GM18868 (cell line): ENCODE results near the gene DNAJB6.

Source experiments
- ATAC-seq: cut with Tn5 transposase; IDR thresholded peaks from one replicate; pipeline ENCODE4 v1.9.1; 2021; ENCODE audit warnings: mild to moderate bottlenecking, moderate library complexity; ENCODE audit not compliant: unreplicated experiment

DNAJB6 gene

GRCh38 chr7:157462840-157463239, 126.0 kb downstream of the DNAJB6 start:
- no peak for ATAC-seq

GRCh38 chr7:157463245-157463644, 126.4 kb downstream of the DNAJB6 start:
- ATAC-seq = no peak

DNA sequence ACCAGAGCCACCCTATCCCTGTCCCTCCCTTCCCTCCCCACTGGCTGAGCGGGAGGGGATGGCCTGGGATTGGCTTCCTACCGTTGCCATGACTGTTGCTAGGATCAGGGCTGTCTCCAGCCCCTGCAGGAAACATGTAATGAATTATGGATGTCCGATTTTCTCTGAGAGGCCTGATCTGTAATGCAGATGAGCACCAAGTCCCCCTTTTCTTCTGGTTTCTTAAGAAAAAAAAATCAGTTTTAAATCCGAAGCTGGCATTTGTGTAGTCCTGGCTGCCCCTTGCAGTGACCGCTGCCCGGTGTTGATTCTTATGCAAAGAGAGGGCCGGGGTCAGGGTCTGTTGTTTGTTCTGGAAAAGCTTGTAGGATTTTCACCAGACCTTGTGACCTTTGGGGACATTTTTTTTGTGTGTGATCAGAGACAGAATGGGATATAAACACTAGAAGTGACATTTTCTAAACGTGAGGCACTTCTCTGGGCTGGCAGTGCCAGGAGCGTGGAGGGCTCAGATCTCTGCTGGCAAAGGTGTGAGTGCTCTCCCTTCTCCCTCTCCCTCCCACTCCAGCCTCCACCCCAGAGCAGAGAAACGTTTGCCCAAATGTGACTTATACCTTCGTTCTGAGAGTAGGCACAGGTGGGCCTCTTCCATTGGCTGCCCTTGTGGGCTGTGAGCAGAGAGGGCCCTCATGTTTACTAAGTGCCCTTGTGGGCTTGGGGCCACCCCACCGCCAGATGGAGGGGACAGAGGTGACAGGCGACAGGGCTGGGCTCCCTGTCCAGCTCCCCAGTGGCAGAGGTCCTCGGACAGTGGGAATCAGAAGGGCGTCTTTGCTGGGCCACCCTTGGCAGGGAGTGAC, 127.5 kb downstream of the DNAJB6 start:
- no peak for ATAC-seq

DNA sequence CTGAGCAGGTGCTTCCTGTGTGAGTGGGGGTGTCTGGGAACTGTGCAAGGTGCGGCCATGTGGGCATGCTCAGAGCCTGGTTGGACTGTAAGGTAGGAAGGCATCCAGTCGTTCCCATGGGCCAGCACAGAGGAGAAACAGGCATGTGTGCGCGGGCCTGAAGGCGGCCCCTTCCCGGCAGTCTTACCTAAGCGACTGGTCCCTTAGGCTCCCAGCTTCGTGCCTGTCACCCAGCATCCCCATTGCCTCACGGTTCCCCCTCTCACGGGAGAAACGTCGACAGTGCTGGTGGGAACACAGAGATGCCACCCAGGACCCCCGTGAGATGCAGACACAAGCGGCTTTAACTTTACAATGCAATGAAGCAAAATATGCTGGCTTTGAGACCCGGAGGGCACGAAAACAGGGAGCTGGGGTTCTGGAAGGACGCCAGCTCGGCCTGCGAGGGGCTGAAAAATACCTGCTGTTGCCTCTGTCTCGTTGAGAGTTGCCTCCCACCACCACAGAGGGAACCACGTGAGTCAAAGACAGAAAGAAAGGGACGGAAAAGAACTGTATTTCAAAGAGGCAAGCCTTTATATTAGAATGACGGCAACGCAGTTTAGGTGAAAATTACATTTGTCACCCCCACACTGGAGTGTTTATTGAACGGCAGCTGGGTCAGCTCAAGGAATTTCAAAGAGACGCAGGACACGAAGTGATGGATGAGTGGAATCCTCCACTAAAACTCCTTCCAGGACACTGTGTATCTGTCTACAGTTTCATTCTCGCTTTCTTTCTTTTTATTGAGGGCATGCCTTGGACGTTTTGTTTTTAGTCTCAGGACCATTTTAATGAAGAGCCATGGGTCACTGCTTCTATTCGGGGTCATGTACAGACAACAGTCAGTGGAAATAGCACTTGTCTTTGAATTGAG, 128.4 kb downstream of the DNAJB6 start:
- ATAC-seq = no peak

DNA sequence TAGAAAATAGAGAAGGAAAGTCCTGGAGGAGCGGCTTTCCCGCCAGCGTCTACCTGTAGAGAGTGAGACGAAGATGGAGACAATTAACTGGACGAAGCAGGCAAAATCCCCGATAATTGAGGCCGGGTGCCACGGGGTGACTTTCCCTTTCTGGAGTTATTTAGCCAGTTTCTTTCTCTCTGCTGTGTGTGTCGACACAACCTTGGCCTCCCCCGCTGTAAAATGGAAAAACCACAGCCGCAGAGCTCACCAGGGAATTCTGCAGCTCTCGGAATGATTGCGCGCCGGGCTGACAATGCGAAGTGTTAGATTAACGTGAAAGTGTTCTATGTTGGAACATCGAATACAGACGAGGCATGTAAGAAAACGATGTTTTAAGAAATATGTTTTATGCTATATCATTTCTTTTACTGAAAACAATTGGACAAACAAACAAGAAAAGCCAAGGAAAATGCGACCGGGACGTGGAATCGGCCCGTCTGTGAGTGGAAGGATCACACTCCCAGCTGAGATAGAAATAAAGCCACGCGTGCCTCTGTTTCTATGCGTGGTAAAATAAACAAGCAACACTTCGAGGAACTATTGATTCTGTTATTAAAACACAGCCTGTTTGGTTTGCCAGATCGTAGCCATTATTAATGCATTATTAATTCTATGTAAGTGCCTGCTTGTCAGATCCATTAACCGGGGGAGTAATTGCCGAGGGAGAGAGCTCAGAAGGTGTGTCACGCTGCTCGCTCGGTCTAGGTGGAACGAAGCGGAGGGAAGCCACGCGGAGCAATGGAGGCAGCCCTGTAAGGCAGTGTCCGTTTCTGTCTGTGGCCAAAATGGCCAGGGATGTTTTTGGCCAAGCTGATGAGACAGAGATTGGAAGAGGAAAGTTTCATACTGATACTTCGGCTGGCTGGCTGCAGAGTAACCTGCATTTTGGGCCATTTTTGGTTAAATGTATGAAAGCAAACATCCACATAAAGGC, 129.4 kb downstream of the DNAJB6 start:
- ATAC-seq = no peak

GRCh38 chr7:157466867-157467261, 130.1 kb downstream of the DNAJB6 start:
- ATAC-seq = no peak
